Uterus (tissue), 4 donors: ENCODE measurements around the gene SON. TPM values are rescaled to one million over a fixed set of nuclear protein-coding genes. Genes with fewer than 3 reads are reported as not detected.

Source experiments
- DNase-seq, 2 donors: peaks; one replicate each; pipeline ENCODE4 v3.0.0-alpha.2; 2019 to 2020
- H3K27ac ChIP-seq, 2 donors: fragments of 200-600 bp; sonication (generic); 1 replicate in 1 of 2; 2 replicates in 1 of 2; pipeline ENCODE4 v1.5.1; 2016 to 2018
- H3K27me3 ChIP-seq, 2 donors: fragments of 200-600 bp; sonication (generic); one replicate each; pipeline ENCODE4 v1.5.1; 2018 to 2019; ENCODE audit warnings: control low read depth in 1 of 2
- H3K36me3 ChIP-seq, 2 donors: fragments of 200-600 bp; sonication (generic); one replicate each; pipeline ENCODE4 v1.5.1; 2019; ENCODE audit warnings: control low read depth in 1 of 2
- H3K4me1 ChIP-seq, 2 donors: fragments of 200-600 bp; sonication (generic); one replicate each; pipeline ENCODE4 v1.5.1; 2018 to 2019; ENCODE audit warnings: control low read depth in 1 of 2
- H3K4me3 ChIP-seq, 2 donors: fragments of 200-600 bp; sonication (generic); 1 replicate in 1 of 2; 2 replicates in 1 of 2; pipeline ENCODE4 v1.5.1; 2018 to 2019; ENCODE audit warnings: mild to moderate bottlenecking in 1 of 2
- H3K9me3 ChIP-seq, 2 donors: fragments of 200-600 bp; sonication (generic); one replicate each; pipeline ENCODE4 v1.5.1; 2019; ENCODE audit warnings: control low read depth in 1 of 2
- CTCF ChIP-seq, 4 experiments: fragments of 200-600 bp in 2 of 4; fragments of 450-650 bp in 2 of 4; sonication (generic) in 2 of 4; IDR thresholded peaks; one replicate each; pipeline ENCODE4 v1.5.1; 2016 to 2019; ENCODE audit warnings: antibody characterized with exemption in 4 of 4, mild to moderate bottlenecking in 2 of 4, moderate library complexity in 1 of 4
- POLR2A ChIP-seq, 2 donors: fragments of 450-650 bp; IDR thresholded peaks; one replicate each; pipeline ENCODE4 v1.6.1; 2016; ENCODE audit warnings: antibody characterized with exemption in 2 of 2, mild to moderate bottlenecking in 1 of 2, moderate library complexity in 1 of 2
- intact Hi-C: fragments of 100-400 bp; cut with DNase I; formaldehyde crosslinking; loops from one replicate; pipeline ENCODE4 v1.15.1; 2023; ENCODE audit warnings: low total_unique reads
- total RNA-seq, 4 donors: library from RNA; depleted of rRNA in 3 of 4; stranded (reverse); fragments of >200 nt in 3 of 4; gene quantifications; one replicate each; pipeline versions ENCODE4 v1.1.0 to v1.2.4, GENCODE V29; 2014 to 2023
- donor health status: DM: yes; HTN: yes; CAD: no.

SON gene
- total RNA-seq, 4 donors from 2014 or later: 249 to 420 (median 304) TPM

DNA sequence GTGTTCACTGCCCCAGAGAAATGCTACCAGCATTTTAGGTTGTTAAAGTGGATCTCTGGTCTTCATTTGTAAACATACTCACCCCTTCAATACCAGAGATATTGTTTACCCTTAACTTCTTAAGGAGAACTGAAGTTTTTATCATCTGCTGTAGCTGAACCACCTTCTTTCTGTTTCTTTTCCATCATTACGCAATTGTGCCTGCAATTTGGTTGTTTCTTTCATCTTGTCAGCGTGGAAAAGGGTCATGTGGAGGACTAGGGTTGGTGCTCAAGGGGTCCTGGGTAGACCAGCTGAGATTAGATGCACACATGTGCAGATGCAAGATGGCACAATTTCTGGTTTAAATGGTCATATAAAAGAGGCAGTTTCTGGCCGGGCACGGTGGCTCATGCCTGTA lies 23.9 kb upstream of the SON start:
- no peak for DNase-seq
- no peak for TF ChIP-seq POLR2A (IDR thresholded peaks at IDR 0.05)
- TF ChIP-seq CTCF (IDR thresholded peaks at IDR 0.05): no peak
- intact Hi-C loops: no loop called here
- no peaks in the 10 kb centered on the region for H3K36me3 ChIP-seq
- H3K27me3 ChIP-seq: no peaks in the 10 kb centered on the region
- no peaks in the 10 kb centered on the region for H3K9me3 ChIP-seq
- H3K4me1 ChIP-seq: no peaks in the 10 kb centered on the region
- H3K27ac ChIP-seq: no peak overlapping the region
- no peak overlapping the region for H3K4me3 ChIP-seq

GRCh38 chr21:33522297-33522952 lies 20.4 kb upstream of the SON start:
- intact Hi-C loops: no loop called here
- no peaks in the 10 kb centered on the region for H3K4me1 ChIP-seq
- TF ChIP-seq CTCF (IDR thresholded peaks at IDR 0.05): no peak
- no peak for TF ChIP-seq POLR2A (IDR thresholded peaks at IDR 0.05)
- no peaks in the 10 kb centered on the region for H3K27me3 ChIP-seq
- H3K27ac ChIP-seq: no peak overlapping the region
- DNase-seq: no peak
- H3K9me3 ChIP-seq: no peaks in the 10 kb centered on the region
- no peak overlapping the region for H3K4me3 ChIP-seq
- no peaks in the 10 kb centered on the region for H3K36me3 ChIP-seq

DNA sequence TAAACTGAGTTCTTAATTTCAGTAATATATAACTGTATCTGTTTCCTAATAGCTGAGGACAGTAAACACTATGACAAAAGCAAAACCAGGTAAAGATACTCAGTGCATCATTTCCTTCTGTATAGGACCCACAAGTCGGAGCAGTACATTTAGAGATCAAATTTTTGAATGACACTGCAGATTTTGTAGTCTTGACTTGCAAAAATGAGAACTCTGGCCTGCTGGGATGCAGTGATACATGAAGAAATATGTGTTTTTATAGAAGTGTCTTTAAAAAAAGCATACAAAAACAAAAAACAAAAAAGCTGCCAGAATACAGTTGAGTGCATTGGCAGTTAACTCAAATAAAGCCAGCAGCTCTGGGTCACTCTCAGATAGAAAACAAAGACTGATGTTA lies 19.9 kb upstream of the SON start:
- Histone ChIP-seq H3K4me1 (no peaks in the 10 kb centered on the region), H3K4me3 (no peak overlapping the region), H3K9me3 (no peaks in the 10 kb centered on the region), H3K36me3 (no peaks in the 10 kb centered on the region), H3K27ac (no peak overlapping the region), H3K27me3 (no peaks in the 10 kb centered on the region)
- intact Hi-C loops: no loop called here
- DNase-seq: no peak
- TF ChIP-seq POLR2A (IDR thresholded peaks at IDR 0.05) (no peak), CTCF (IDR thresholded peaks at IDR 0.05) (no peak)

DNA sequence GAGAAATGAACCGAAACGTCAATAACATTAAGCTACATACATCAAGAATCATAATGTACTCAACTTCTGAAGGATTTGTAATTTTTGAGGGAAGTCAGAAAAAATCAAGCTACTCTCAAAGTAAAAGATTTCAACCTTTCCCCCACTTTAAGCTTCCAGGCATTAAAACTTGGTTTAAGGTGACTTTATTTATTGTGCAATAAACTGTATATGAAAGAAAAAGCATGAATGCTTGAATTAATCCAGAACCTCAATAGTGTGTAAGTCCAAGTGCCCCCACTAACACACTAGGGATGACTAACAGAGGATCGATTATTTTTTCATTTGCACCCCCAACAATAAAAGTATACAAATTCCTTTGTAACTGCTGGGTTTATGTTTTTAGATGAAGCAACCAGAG lies 11.8 kb upstream of the SON start:
- Histone ChIP-seq H3K4me3 (no peak overlapping the region), H3K9me3 (no peaks in the 10 kb centered on the region), H3K27ac (no peak overlapping the region), H3K27me3 (no peaks in the 10 kb centered on the region), H3K36me3 (no peaks in the 10 kb centered on the region), H3K4me1 (no peaks in the 10 kb centered on the region)
- DNase-seq: no peak
- TF ChIP-seq CTCF (IDR thresholded peaks at IDR 0.05) (no peak), POLR2A (IDR thresholded peaks at IDR 0.05) (no peak)
- intact Hi-C loops: no loop called here

GRCh38 chr21:33537212-33537611 lies 5.6 kb upstream of the SON start:
- H3K4me1 ChIP-seq: peaks cover 6 to 7% of the 10 kb centered on the region in 2 donors
- H3K9me3 ChIP-seq: no peaks in the 10 kb centered on the region
- intact Hi-C loops: no loop called here
- H3K27me3 ChIP-seq: no peaks in the 10 kb centered on the region
- no peak for TF ChIP-seq POLR2A (IDR thresholded peaks at IDR 0.05)
- no peak for TF ChIP-seq CTCF (IDR thresholded peaks at IDR 0.05)
- no peak overlapping the region for H3K4me3 ChIP-seq
- H3K27ac ChIP-seq: no peak overlapping the region
- no peaks in the 10 kb centered on the region for H3K36me3 ChIP-seq
- no peak for DNase-seq
